ENCODE data around the gene MOB2.

DNA sequence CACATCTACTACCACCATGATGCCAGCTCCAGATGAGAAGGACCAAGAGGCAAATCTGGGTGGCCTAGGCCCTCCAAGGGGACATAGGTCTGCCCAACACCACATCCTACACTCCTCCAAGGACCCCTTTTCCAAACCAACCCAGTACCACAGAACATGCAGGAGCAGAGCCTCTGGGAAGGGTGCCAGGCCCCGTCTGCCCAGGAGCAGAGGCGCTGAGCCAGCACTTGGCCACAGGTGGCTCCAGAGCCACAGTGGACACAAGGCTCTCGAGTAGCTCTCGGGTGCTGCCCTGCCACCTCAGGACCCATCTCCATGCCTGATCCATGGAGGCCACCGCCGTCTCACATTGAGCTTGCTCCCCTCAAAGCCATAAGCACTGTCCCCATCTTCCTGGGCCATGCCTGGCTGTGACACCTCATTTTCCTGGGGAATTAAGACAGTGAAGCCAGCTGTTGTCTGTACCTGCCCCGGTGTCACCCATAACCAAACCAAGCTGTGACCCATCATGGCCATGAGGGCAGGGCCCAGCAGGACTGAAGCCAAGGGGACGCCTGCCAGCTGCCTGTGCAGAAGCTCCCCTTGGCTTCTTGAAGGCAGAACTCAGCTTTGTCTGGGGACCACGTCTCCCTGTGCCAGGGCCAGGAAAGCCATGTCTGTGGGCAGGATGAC, 7.4 kb downstream of the MOB2 start:
- TF ChIP-seq, protein P1, sequence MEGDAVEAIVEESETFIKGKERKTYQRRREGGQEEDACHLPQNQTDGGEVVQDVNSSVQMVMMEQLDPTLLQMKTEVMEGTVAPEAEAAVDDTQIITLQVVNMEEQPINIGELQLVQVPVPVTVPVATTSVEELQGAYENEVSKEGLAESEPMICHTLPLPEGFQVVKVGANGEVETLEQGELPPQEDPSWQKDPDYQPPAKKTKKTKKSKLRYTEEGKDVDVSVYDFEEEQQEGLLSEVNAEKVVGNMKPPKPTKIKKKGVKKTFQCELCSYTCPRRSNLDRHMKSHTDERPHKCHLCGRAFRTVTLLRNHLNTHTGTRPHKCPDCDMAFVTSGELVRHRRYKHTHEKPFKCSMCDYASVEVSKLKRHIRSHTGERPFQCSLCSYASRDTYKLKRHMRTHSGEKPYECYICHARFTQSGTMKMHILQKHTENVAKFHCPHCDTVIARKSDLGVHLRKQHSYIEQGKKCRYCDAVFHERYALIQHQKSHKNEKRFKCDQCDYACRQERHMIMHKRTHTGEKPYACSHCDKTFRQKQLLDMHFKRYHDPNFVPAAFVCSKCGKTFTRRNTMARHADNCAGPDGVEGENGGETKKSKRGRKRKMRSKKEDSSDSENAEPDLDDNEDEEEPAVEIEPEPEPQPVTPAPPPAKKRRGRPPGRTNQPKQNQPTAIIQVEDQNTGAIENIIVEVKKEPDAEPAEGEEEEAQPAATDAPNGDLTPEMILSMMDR (conservative IDR thresholded peaks at IDR 0.05; ENCODE audit: low read length): no peak
- no peak for TF ChIP-seq EZH2phosphoT487 (IDR thresholded peaks at IDR 0.05; ENCODE audit: borderline replicate concordance, low read depth, low read length)
